GM12891 (cell line): Measurements from ENCODE around the gene ZSWIM9.

Experiments
- POLR2A ChIP-seq: IDR thresholded peaks from 2 replicates; pipeline ENCODE4 v1.6.1; 2011; ENCODE audit warnings: low read depth, low read length, control low read depth
- SPI1 ChIP-seq: IDR thresholded peaks from 2 replicates; pipeline ENCODE4 v1.6.1; 2011; ENCODE audit warnings: low read depth, low read length, control low read depth

GRCh38 chr19:48133094-48133493 lies 37.4 kb upstream of the ZSWIM9 start:
- TF ChIP-seq SPI1 (no peak), POLR2A (no peak)
